K562 (cell line): Measurements from ENCODE around the gene DCAF15. TPM values are rescaled to one million over a fixed set of nuclear protein-coding genes. Genes with fewer than 3 reads are reported as not detected.
A peak's percentile ranks its signal among the peaks of the same experiment; 100 is the strongest.

Experiments used
- ATAC-seq: fragments of 200-7000 bp; cut with Tn5 transposase; 3 replicates; pipeline ENCODE4 v1.9.1; 2020; ENCODE audit warnings: moderate library complexity
- BruUV-seq: library from RNA; stranded (reverse); fragments of 400-500 nt; replicated peaks from 2 replicates; lab custom pipeline; 2021; lab: Mats Ljungman, UMichigan
- CTCF ChIA-PET: fragments of 300-600 bp; formaldehyde crosslinking; extraction: SDS; loops from one replicate; lab custom pipeline; 2021; ENCODE audit warnings: low intra/inter-chr PET ratio; lab: Yijun Ruan, JAX
- POLR2A ChIA-PET: fragments of 300-600, 350-650 bp; sonication (Branson Sonifier 250); formaldehyde crosslinking; extraction: SDS; loops from one replicate; lab custom pipeline; 2021; ENCODE audit warnings: antibody characterized with exemption, inconsistent platforms; lab: Yijun Ruan, JAX
- DNase-seq, 4 experiments: peaks; one replicate each; pipeline versions ENCODE4 v3.0.0 to v3.0.0-alpha.2; 2011 to 2018; ENCODE audit warnings: low spot score in 3 of 4, mixed read lengths in 3 of 4; ENCODE audit errors: extremely low read depth in 1 of 4
- FAIRE-seq: peaks from 2 replicates; lab custom pipeline; 2011; peaks lifted over from hg19 to GRCh38; lab: Jason Lieb, UNC
- H2AFZ ChIP-seq: 2 replicates; pipeline ENCODE4 v1.6.0; 2011; ENCODE audit warnings: low read depth, low read length, control low read depth, inconsistent platforms
- H3K27ac ChIP-seq: fragments of 200-600 bp; 3 replicates; pipeline ENCODE4 v1.8.0; 2011; ENCODE audit warnings: low read depth, mild to moderate bottlenecking, control low read depth, inconsistent platforms, low read length, moderate library complexity, mixed read lengths; ENCODE audit errors: extremely low read depth
- H3K27me3 ChIP-seq, 2 experiments: fragments of 300-600 bp in 1 of 2; 2 replicates in 1 of 2; 3 replicates in 1 of 2; pipeline versions ENCODE4 v1.6.0 to v1.8.0; 2011; ENCODE audit warnings: inconsistent platforms in 2 of 2, low read length in 2 of 2, mild to moderate bottlenecking in 1 of 2, mixed read lengths in 1 of 2, moderate library complexity in 1 of 2; ENCODE audit not compliant: control insufficient read depth in 2 of 2, insufficient read depth in 2 of 2
- H3K36me3 ChIP-seq: fragments of 300-600 bp; 3 replicates; pipeline ENCODE4 v1.8.0; 2011; ENCODE audit warnings: mild to moderate bottlenecking, low read length, inconsistent platforms; ENCODE audit not compliant: control insufficient read depth, insufficient read depth
- H3K4me1 ChIP-seq, 2 experiments: fragments of 200-600 bp in 1 of 2; replicated peaks in 1 of 2; 2 replicates in 1 of 2; 3 replicates in 1 of 2; pipeline versions ENCODE4 v1.5.1 to v1.8.0; 2011; ENCODE audit warnings: inconsistent platforms in 2 of 2, low read length in 2 of 2, mild to moderate bottlenecking in 1 of 2, mixed read lengths in 1 of 2, moderate library complexity in 1 of 2; ENCODE audit not compliant: control insufficient read depth in 2 of 2, insufficient read depth in 2 of 2
- H3K4me2 ChIP-seq: 2 replicates; pipeline ENCODE4 v1.6.1; 2011; ENCODE audit warnings: low read length, control low read depth, inconsistent platforms, mixed read lengths; ENCODE audit not compliant: insufficient read depth
- H3K4me3 ChIP-seq: fragments of 200-600 bp; sonication (generic), shearing (Covaris generic); 2 replicates; pipeline ENCODE4 v1.5.1; 2016; ENCODE audit warnings: control low read depth, inconsistent platforms
- H3K79me2 ChIP-seq: fragments of 200-600 bp; 3 replicates; pipeline ENCODE4 v1.8.0; 2011; ENCODE audit warnings: low read length, inconsistent platforms; ENCODE audit not compliant: control insufficient read depth, insufficient read depth
- H3K9ac ChIP-seq, 2 experiments: 2 replicates each; pipeline versions ENCODE4 v1.6.0 to v1.6.1; 2011; ENCODE audit warnings: low read depth in 2 of 2, low read length in 2 of 2, control low read depth in 1 of 2, inconsistent platforms in 1 of 2, mild to moderate bottlenecking in 1 of 2, mixed read lengths in 1 of 2; ENCODE audit not compliant: insufficient read depth in 1 of 2
- H3K9me1 ChIP-seq: one replicate; pipeline ENCODE4 v1.6.0; 2011; ENCODE audit warnings: inconsistent platforms, mild to moderate bottlenecking, low read length, moderate library complexity; ENCODE audit not compliant: control insufficient read depth, insufficient read depth
- H3K9me3 ChIP-seq: replicated peaks from 2 replicates; pipeline ENCODE4 v1.5.1; 2011; ENCODE audit warnings: low read depth, low read length, inconsistent platforms; ENCODE audit not compliant: control insufficient read depth, insufficient read depth
- H4K20me1 ChIP-seq: replicated peaks from 2 replicates; pipeline ENCODE4 v1.6.1; 2011; ENCODE audit warnings: low read length, inconsistent platforms, mixed read lengths; ENCODE audit not compliant: control insufficient read depth, insufficient read depth
- CHD2 ChIP-seq: IDR thresholded peaks from 2 replicates; pipeline ENCODE4 v1.6.1; 2011; ENCODE audit warnings: low read depth, low read length
- POLR2G ChIP-seq: fragments of 200-400 bp; formaldehyde crosslinking; IDR thresholded peaks from 2 replicates; pipeline ENCODE4 v1.6.1; 2017; ENCODE audit warnings: low read depth, mild to moderate bottlenecking, antibody characterized with exemption, low read length, moderate library complexity
- RBFOX2 ChIP-seq: fragments of 200-400 bp; formaldehyde crosslinking; IDR thresholded peaks from 2 replicates; pipeline ENCODE4 v1.6.1; 2017; ENCODE audit warnings: low read depth, mild to moderate bottlenecking, low read length, moderate library complexity
- ZBTB33 ChIP-seq: sonication (generic); formaldehyde crosslinking; IDR thresholded peaks from 2 replicates; pipeline ENCODE4 v1.8.1; 2023; ENCODE audit warnings: mild to moderate bottlenecking, missing genetic modification reagents
- ZNF561 ChIP-seq: fragments of 450-650 bp; formaldehyde crosslinking; conservative IDR thresholded peaks from 2 replicates; pipeline ENCODE4 v1.4.0; 2020; ENCODE audit warnings: mild to moderate bottlenecking, moderate library complexity
- WGBS: fragments of 100-300 bp; shearing (Covaris generic); methylation state at CpG from one replicate; pipeline ENCODE4 v1.1.6; 2016; ENCODE audit warnings: low coverage, mixed read lengths; ENCODE audit not compliant: insufficient coverage; ENCODE audit errors: missing lambda C conversion rate; 5-methylcytosine and 5-hydroxymethylcytosine counted together
- in situ Hi-C: fragments of 300-500 bp; cut with MboI; formaldehyde crosslinking; loops from 4 replicates; pipeline ENCODE4 v1.15.0; 2018; ENCODE audit warnings: inconsistent platforms, mixed read lengths
- intact Hi-C: fragments of 100-400 bp; cut with micrococcal nuclease; formaldehyde crosslinking; loops from 2 replicates; pipeline ENCODE4 v1.14.2; 2022
- polyA plus RNA-seq, 8 experiments: library from polyadenylated mRNA; depleted of rRNA in 4 of 8; stranded (reverse) in 5 of 8; unstranded in 3 of 8; fragments of >200 nt; fragmentation: Nextera tagmentation in 2 of 8; fragmentation: Illumina TruSeq in 1 of 8; extraction: Ambion mirVana in 2 of 8; extraction: Trizol in 1 of 8; gene quantifications; 2 replicates each; pipeline versions ENCODE4 v1.2.1 to v1.2.3, GENCODE V29; 2011 to 2014; ENCODE audit warnings: inconsistent platforms in 1 of 8, missing spikeins in 1 of 8
- total RNA-seq, 7 experiments: library from RNA; depleted of rRNA in 6 of 7; stranded (reverse); fragments of >200 nt in 6 of 7; fragmentation: Illumina TruSeq in 2 of 7; extraction: Trizol in 2 of 7; gene quantifications; 2 replicates each; pipeline versions ENCODE4 v1.2.1 to v1.2.3, GENCODE V29; 2011 to 2021; ENCODE audit warnings: low replicate concordance in 1 of 7

Gene DCAF15
- total and polyA plus RNA-seq, 9 of the 15 experiments (the other 6 are each of a cell fraction or from before 2014, with no cell fraction given) = 0.17 to 68.5 (median 27.7) TPM

GRCh38 chr19:13959141-13959961 is 7.0 kb downstream of the DCAF15 start:
- TF ChIP-seq ZNF561 (CRISPR knock-in tag) = no peak
- TF ChIP-seq CHD2 = no peak
- peak; percentile 10 for TF ChIP-seq ZBTB33 (CRISPR knock-in tag)
- peak; percentile 57 for TF ChIP-seq POLR2G
- TF ChIP-seq RBFOX2 = peak; percentile 36; the same call in 1 of the 2 replicates
- in situ Hi-C loops (no loop called here), intact Hi-C loops (loop anchor here (10.0 kb wide), 1 partner anchor 75 kb away; the partner anchor contains the start of gene IL27RA)
- no peak overlapping the region for H3K4me3 ChIP-seq
- DNase-seq (no peak), ATAC-seq (no peak), FAIRE-seq (peak; percentile 15)
- H3K9ac ChIP-seq = peak overlapping the region in 1 of 2 experiments; percentile 64; a peak in 1 of 4 replicates
- H4K20me1 ChIP-seq = no peaks in the 10 kb centered on the region
- H3K9me1 ChIP-seq = no peaks in the 10 kb centered on the region
- H3K27ac ChIP-seq = no peak overlapping the region
- peaks cover 85% of the 10 kb centered on the region for H3K36me3 ChIP-seq
- ChIA-PET CTCF (no interaction called here), POLR2A (interaction anchor here (0.6 to 0.8 kb wide), 3 partner anchors 26 to 786 kb away, joined by 3 read pairs; no protein-coding TSS in a partner anchor)
- WGBS = 87% methylated on average over 36 of the region's 41 CpGs
- H3K4me2 ChIP-seq = no peak overlapping the region
- no TSS peak for BruUV-seq
- peaks cover 2% of the 10 kb centered on the region; the same call in 2 of the 3 replicates for H3K79me2 ChIP-seq
- no peaks in the 10 kb centered on the region for H3K9me3 ChIP-seq
- peaks cover 7 to 72% of the 10 kb centered on the region in 2 experiments; a peak in 4 of 5 replicates for H3K4me1 ChIP-seq
- H2AFZ ChIP-seq = no peak overlapping the region
- no peaks in the 10 kb centered on the region for H3K27me3 ChIP-seq
